GM12874 (cell line): Measurements from ENCODE around the gene JPH2.

Experiments
- TF ChIP-seq, protein P1 (sequence below): IDR thresholded peaks from 2 replicates; pipeline ENCODE4 v1.5.1; 2011; ENCODE audit warnings: low read depth, mild to moderate bottlenecking, control low read depth, low read length, moderate library complexity; ENCODE audit not compliant: insufficient read depth

The JPH2 gene

DNA sequence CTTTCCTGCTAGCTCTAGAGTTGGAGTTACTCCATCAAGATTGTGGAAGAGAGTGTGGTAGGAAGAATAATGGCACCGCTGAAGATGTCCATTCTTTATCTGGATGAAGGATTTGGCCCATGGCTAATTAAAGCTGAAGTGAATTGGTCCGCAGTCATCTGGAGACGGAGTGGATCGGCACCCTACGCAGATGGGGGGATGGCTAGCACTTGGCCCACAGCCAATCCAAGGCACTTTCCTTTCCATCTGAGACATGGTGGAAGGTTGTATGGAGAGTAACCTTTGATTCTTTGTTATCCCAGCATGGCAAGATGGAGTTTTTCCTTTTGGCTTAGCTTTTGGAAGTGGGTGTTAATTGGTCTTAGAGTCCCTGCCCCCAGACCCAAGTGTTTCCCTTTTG lies 88.3 kb downstream of the JPH2 start:
- TF ChIP-seq, protein P1, sequence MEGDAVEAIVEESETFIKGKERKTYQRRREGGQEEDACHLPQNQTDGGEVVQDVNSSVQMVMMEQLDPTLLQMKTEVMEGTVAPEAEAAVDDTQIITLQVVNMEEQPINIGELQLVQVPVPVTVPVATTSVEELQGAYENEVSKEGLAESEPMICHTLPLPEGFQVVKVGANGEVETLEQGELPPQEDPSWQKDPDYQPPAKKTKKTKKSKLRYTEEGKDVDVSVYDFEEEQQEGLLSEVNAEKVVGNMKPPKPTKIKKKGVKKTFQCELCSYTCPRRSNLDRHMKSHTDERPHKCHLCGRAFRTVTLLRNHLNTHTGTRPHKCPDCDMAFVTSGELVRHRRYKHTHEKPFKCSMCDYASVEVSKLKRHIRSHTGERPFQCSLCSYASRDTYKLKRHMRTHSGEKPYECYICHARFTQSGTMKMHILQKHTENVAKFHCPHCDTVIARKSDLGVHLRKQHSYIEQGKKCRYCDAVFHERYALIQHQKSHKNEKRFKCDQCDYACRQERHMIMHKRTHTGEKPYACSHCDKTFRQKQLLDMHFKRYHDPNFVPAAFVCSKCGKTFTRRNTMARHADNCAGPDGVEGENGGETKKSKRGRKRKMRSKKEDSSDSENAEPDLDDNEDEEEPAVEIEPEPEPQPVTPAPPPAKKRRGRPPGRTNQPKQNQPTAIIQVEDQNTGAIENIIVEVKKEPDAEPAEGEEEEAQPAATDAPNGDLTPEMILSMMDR, result no peak

DNA sequence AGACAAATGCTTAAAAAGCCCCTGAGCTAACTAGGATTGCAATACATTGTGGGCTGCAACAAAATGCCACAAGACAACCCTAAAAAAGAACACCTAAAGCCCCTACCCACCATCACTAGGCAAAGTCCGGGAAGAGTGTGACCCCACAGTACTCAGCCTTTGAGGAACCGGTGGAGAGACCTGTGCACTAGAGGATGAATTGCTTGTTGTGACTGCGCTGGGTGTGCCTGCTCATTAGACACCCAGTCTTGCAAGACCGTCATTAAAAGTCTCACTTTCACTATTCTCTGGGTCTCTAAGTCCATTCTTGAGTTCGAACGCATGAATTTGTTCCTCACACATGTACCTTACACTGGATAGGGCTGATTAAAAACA lies 88.7 kb downstream of the JPH2 start:
- TF ChIP-seq, protein P1, result no peak

DNA sequence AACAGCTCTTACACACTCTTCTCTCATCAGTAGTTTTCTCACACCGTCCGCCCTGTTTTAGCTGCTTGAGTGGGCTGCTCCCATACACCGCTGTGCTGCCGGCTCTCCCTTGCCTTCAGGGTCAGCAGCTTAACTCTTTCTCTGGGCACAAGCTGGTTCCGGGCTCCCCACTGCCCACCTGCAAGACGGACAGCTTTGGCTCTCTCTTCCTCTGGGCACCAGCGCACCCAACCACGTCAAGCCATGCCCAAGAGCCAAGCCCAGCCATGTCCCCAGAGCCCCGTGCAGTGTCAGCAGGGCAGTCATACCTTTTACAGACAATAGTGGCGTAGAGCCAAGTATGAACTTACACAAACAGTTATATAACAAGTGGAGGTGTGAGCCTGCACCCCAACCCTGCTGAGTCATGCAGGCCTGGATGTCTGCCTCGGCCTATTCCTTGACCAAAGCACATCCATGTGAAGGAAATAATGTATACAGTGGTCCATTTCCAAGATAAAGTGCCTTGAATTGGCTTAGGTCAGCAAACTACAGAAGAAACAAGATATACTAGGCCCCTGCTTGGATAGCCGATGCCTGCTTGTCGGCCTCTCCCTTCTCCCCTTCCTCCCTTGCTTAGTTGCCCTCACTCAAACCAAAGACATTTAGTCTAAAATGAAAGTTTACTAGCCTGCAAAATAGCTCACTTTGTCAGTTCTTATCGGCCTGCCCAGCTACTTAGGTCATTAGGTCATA lies 89.3 kb downstream of the JPH2 start:
- TF ChIP-seq, protein P1, result no peak

DNA sequence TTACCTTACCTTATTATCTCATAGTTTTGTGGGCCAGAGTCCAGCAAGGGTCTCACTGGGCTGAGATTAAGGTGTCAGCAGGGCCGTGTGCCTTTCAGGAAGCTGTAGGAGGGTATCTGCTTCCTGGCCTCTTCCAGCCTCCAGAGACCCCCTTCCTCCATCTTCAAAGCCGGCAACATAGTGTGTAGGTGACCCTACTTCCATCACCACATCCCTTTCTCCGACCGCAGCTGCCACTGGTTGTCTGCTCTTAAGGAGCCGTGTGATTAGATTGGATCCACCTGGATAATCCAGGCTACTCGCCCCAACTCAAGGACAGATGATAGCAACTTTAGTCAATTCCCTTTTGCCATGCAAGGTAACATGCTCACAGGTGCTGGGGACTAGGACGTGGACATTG lies 91.2 kb downstream of the JPH2 start:
- TF ChIP-seq, protein P1, result no peak

DNA sequence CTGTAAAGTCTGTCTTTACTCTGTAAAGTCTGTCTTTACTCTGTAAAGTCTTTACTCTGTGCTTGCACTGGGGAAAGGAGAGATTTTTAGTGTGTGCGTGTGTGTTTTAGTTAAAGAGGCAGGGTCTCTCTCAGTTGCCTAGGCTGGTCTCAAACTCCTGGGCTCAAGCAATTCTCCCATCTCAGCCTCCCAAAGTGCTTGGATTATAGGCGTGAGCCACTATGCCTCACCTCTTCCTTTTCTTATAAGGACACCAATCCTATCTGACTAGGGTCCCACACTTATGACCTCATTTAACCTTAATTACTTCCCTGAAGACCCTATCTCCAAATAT lies 93.8 kb downstream of the JPH2 start:
- TF ChIP-seq, protein P1, result no peak

DNA sequence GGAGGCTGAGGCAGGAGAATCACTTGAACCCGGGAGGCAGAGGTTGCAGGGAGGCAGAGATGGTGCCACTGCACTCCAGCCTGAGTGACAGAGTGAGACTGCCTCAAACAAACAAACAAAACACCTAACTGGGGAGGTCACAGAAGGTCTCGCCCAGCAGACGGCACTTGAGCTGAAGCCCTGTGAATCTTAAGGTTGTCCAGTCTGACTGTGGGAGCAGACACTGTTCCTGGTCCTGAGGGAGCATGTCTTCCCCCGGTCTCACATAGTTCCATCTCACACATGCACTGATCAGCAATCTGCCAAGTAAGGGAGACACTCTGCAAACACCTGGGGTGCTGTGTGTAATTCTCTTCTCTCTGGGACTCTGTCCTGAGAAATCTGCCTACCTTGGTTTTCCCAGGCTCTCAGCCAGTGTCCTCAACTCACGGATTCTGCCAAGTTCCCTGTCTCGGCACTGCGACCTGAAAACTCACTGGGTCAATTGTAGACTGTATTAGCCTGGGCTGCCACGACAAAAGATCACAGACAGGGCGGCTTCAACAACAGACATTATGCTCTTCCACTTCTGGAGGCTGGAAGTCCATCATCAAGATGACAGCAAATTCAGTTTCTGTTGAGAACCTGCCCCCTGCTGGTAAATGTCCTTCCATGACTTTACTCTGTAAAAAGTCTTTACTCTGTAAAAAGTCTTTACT lies 94.3 kb downstream of the JPH2 start:
- TF ChIP-seq, protein P1, result peak; percentile 44; the same call in 1 of the 2 replicates

DNA sequence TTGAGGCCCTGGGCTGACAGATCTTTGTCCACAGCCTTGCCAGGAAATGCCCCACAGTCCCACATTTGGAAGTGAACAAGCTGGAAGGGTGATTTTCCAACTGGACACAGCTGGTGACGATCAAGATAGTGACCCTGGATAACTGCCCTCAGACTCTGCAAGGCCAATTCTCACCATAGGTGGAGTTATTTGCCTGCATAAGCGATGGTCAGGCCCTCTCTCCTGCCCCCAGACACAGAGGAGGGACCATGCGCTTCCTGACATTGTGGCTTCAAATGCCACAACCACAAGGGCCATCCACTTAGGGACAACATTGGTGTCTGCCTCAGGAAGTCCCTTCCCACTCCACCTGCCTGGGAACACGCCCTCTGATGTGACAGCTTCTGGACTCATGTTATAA lies 96.0 kb downstream of the JPH2 start:
- TF ChIP-seq, protein P1, result no peak
